ENCODE measurements around the gene ETFA. TPM values are rescaled to one million over a fixed set of nuclear protein-coding genes. Genes with fewer than 3 reads are reported as not detected.
"Not testable (repeated sequence)": the region's sequence is repeated elsewhere in the genome, so short reads cannot be mapped to it uniquely, and the experiment has no call there.

Gene ETFA
- polyA plus RNA-seq, 4 donors, result 156 to 179 (median 164) TPM

DNA sequence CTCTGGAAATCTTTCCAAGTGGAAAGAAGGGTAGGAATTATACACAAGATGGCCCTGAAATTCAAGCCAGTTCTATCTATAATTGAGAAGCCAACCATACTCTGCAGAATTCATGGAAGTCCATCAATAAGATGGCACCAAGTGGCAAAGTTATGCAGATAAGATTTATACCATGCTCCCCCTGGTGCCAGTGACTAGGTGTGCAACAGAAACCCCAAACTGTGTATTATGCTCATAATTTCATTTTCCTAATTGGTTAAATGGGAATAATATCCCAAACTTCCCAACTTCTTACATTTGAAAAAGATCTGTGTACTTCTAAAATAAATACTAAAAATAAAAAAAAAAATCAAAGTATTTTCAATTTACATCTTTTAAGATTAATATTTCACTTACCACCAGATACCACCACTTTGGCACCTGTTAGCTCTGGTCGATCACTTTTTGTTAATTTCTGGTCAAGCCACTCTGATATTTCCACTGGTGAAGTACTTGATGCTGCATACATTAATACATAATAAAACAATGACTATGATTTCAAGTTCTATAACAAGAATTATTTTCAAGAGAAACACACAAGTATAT is 25.9 kb downstream of the ETFA start:
- no peak for DNase-seq (ENCODE audit: low read depth in 4 of 4, low spot score in 3 of 4)

- DNase-seq (ENCODE audit: low read depth in 4 of 4, low spot score in 3 of 4), result no peak
Measured at GRCh38 chr15:76282465-76282864, 28.8 kb downstream of the ETFA start.

DNA sequence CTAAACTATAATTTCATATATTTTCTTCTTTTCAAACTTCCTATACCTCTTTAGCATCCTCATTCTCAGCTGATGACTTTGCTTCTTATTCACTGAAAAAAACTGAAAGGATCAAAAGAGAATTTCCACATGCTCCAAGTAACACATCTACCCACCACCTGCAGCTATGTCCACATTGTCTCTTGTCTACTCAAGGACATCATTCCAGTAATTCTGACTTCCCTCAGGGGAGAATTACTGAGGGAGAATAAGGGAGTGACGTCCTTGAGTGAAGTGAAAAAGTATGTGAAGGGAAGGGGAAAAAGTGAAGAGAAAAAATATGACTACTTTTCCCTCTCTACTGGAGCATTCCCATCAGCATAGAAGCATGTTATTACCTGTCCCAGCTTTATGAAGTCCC is 32.6 kb downstream of the ETFA start:
- DNase-seq (ENCODE audit: low read depth in 4 of 4, low spot score in 3 of 4), result no peak

DNA sequence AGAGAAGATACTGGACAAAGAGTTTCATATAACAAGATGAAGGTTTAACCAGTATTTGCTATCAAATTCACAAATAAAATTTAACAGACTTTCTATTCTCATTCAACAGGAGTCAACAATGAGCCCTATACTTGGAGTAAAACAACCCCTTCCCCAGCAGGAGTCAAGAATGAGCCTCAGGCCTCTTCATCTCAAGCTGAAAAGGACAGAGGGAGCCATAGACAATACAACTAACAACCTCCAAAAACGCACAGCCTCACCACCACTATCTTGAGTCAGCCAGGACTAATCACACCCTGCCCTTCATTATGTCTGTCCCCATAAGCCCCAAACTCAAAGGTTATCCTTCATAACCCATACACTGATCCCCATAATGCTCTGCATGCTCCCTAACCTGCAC is 36.4 kb downstream of the ETFA start:
- no peak for DNase-seq (ENCODE audit: low read depth in 4 of 4, low spot score in 3 of 4)

DNA sequence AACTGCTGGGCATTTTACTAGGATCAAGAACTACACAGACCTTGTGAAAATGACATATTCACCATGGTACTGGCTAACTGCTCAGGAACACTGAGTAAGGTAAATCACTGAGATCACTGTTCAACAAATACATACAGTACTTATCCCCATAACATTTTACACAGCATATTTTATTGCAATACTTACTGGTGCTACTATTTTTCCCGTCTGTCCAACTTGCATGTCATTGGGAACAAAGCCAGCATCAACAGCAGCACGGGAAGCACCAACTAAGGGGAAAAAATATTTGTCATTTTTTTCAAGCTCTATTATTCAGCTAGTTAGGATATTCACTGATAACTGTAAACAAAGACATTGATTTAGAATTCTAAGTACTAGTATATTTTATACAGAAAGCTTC is 37.0 kb downstream of the ETFA start:
- DNase-seq (ENCODE audit: low read depth in 4 of 4, low spot score in 3 of 4), result no peak

GRCh38 chr15:76270876-76271275 is 40.4 kb downstream of the ETFA start:
- DNase-seq (ENCODE audit: low read depth in 4 of 4, low spot score in 3 of 4), result no peak

GRCh38 chr15:76267077-76267476 is 44.2 kb downstream of the ETFA start:
- DNase-seq (ENCODE audit: low read depth in 4 of 4, low spot score in 3 of 4), result no peak

DNA sequence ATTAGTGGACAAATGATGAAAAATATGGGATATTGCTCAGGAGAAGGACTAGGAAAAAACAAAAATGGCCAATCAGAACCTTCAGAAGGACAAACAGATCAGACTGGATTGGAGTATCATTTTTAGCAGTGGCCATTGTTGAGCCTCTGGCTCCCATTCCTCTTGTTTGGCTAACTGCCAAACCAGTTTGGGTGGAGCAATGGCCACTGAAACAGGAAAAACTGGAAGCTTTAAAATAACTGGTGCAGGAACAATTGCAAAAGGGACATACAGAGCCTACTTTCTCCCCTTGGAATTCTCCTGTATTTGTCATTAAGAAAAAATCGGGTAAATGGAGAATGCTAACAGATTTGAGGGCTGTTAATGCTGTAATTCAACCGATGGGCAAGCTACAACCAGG is 45.5 kb downstream of the ETFA start:
- not testable (repeated sequence) for DNase-seq (ENCODE audit: low read depth in 4 of 4, low spot score in 3 of 4)

DNA sequence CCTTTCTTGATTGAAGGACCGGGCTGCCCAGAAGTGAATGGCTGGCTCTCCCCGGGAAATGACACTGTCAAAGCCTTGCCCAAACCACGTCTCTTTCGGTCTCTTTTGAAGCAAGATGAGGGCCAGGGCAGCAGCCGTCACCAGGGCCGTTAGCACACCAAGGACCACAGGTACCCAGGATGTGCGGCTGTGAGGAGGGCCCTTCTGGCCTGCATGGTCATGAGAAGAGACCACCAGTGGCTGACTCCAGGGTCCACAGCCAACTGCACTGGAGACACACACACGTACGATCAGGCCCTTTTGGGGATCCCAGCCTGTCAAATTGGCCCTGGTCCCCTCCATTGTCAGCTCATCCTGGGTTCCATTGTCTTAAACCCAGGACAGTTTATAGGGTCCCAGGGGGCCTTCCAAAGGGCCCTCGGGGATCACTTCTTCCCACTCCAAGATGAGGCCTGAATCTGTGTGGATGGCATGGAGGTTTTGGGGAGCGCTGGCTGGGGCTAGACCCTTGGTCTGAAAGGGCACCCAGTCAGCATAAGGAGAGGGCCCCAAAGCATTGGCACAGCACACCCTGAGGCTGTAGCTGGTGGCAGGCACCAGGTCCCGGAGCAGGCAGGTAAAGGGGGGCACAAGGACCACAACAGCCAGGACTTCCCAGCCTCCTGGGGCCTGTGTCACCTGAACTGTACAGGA is 50.9 kb downstream of the ETFA start:
- DNase-seq (ENCODE audit: low read depth in 4 of 4, low spot score in 3 of 4), result no peak

DNA sequence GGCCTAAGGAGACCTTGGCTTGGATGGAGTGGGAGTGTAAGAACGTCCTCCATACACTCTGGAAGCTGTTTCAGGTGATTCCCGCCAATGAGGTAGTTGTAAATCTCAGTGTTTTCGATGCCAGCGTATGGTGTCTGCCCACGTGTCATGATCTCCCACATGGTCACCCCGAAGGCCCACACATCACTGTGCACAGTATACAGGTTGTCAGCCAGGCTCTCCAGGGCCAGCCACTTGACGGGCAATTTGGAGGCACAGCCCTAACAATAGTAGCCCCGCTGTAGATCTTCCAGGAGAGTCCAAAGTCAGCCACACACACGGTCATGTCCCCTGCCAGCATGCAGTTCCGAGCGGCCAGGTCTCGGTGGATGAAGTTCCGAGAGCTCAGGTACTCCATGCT is 51.9 kb downstream of the ETFA start:
- DNase-seq (ENCODE audit: low read depth in 4 of 4, low spot score in 3 of 4), result no peak

DNA sequence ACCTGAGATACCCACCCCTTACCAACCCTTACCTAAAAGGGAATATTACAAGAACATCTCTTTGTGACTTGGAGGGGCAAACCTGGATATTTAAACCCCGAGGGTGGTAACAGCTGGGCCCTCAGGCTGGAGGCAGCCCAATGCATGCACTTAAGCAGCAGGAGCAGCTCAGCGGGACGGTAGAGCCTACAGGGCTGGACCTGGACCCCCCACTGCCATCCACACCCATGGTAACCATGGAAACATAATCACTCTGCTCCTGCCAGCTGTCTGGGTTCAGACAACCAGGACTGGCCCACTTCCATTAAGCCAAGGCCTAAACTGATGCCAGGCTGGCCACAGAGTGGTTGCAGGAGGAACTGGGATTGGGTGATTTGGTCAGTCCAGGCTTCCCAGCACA is 52.8 kb downstream of the ETFA start:
- DNase-seq (ENCODE audit: low read depth in 4 of 4, low spot score in 3 of 4), result no peak

DNA sequence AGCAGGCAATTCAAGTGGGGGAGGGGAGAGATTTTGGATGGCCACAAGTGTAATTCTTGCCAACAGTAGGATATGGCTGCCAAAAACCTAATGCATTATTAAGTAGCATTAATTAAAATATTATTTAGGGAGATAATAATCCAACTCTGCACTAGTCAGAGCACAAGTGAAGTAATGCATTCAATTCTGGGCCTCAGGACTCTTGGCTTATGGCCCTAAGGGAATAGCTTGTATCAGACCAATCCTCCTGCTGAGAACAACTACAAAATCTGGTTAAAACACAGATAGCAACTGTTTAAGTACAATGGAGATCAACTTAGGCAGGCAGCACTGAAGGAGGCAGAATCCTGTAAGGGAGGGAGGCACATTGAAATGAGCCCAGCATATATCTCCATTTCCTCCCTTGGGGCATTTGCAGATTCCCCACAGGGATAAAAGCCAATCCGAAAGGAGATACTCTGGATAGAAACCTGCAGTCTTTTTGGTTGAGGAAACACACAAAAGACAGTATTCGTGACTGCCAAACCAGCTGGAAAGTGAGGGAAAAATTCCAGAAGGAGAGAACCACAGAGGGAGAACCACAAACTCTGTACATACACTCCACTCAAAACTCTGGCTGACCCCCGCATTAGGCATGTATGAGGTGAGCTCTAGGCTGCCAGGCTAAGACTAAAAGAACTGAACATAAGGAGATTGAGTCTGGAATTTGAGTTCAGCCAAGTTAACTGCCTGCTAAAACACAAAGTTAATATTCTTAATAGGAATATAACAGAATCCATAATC is 57.4 kb downstream of the ETFA start:
- no peak for DNase-seq (ENCODE audit: low read depth in 4 of 4, low spot score in 3 of 4)

DNA sequence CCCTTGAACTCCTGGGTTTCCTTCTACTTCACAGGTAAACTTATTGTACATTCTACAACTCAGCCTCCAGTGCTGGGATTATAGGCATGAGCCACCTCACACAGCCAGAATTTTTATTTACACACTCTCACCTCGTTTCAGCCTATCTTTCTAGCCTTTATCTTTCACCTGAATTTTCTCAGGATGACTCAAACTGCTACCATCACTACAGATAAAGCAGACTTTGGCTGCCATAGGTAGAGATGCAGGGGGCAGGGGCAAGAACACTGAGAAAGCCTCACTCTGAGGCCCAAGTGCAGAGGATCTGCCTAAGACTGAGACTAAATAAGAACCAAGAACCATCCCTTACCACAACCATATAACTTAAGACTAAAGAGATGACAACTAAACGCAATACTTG is 59.0 kb downstream of the ETFA start:
- DNase-seq (ENCODE audit: low read depth in 4 of 4, low spot score in 3 of 4), result no peak

DNA sequence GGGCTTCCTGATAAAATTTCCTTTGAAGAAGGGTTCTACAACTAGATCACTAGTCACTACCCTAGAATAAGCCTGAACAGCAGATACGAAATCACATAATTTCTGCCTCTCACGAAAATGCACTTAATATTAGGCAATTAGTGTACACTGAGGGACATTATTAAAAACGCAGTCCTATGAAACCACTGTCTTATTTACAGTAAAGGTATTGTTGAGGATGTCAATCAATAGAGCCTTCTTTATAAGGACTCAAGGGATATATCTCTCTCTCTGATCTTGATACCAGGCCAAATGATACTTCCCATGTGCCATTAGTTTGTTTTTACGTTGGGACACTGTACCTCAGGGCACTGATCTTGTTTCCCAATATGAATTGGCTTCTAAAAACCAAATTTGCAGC is 59.6 kb downstream of the ETFA start:
- no peak for DNase-seq (ENCODE audit: low read depth in 4 of 4, low spot score in 3 of 4)

- no peak for DNase-seq (ENCODE audit: low read depth in 4 of 4, low spot score in 3 of 4)
Measured at GRCh38 chr15:76245072-76245610, 66.1 kb downstream of the ETFA start.

- no peak for DNase-seq (ENCODE audit: low read depth in 4 of 4, low spot score in 3 of 4)
Measured at GRCh38 chr15:76239786-76240185, 71.5 kb downstream of the ETFA start.

GRCh38 chr15:76236350-76236749 is 74.9 kb downstream of the ETFA start:
- no peak for DNase-seq (ENCODE audit: low read depth in 4 of 4, low spot score in 3 of 4)

DNA sequence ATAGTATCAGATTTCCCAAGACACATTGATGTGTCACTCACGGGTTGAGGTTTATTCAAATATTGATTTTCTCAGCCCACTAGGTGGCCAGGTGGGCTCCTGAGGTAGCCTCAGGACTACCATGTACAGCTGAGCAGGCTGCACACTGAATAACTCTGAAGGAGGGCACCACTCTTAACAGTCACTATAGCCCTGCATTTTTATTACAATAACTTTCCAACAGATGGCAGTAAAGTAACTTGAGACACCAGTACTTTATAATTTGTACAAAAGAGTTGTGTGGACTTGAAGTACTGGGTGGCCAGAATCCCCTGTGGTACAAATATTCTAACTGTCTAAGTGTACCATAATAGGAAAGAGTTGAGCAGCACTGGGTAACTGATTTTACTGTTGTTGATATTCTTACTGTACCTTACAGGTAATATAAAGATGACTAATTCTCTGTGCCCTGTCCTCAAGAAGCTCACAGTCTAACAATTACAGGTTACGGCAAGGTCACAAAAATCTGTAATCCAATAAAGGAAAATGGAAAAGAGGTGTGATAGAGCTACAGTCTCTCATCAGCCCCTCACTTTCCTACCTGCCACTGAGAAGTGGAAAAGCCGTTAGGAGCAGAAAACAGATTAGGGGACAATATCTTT is 76.0 kb downstream of the ETFA start:
- peak in 1 of 4 donors; percentile 16 for DNase-seq (ENCODE audit: low read depth in 4 of 4, low spot score in 3 of 4)

DNA sequence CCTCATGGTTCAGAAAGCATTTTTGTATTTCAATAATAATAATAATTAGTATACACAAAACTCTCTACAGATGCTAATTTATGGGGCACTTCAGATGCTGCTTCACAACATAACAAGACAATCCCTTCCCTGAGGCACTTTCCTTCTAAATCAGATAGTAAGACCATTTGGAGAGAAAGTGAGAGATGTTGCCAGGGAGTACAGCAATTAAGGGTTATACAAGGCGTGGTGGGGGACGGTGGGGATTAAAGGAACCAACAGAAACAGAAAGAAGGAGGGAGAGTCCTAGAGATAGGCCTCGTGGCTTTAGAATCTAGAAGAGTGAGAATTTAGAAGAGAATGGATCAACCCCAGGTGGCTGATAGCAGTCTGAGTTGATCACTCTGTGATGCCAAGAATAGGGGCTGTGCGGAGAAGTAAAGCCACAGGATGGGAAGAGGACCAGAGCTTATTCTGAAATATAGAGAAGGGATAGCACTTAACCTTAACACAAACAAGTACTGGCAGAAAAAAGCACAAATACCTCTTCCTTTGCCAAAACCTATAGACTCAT is 76.9 kb downstream of the ETFA start:
- DNase-seq (ENCODE audit: low read depth in 4 of 4, low spot score in 3 of 4), result no peak

- DNase-seq (ENCODE audit: low read depth in 4 of 4, low spot score in 3 of 4), result no peak
Measured at GRCh38 chr15:76233921-76234320, 77.3 kb downstream of the ETFA start.

- DNase-seq (ENCODE audit: low read depth in 4 of 4, low spot score in 3 of 4), result no peak
Measured at GRCh38 chr15:76229266-76229665, 82.0 kb downstream of the ETFA start.

All from right renal pelvis (tissue), 4 donors.